ENCODE measurements around the gene PPM1A. TPM values are rescaled to one million over a fixed set of nuclear protein-coding genes. Genes with fewer than 3 reads are reported as not detected.
A peak's percentile ranks its signal among the peaks of the same experiment; 100 is the strongest.

PPM1A gene
- total and polyA plus RNA-seq, 2 of the 13 experiments (the other 11 are each of a cell fraction or from before 2014, with no cell fraction given), result 23.3 to 29.8 TPM

DNA sequence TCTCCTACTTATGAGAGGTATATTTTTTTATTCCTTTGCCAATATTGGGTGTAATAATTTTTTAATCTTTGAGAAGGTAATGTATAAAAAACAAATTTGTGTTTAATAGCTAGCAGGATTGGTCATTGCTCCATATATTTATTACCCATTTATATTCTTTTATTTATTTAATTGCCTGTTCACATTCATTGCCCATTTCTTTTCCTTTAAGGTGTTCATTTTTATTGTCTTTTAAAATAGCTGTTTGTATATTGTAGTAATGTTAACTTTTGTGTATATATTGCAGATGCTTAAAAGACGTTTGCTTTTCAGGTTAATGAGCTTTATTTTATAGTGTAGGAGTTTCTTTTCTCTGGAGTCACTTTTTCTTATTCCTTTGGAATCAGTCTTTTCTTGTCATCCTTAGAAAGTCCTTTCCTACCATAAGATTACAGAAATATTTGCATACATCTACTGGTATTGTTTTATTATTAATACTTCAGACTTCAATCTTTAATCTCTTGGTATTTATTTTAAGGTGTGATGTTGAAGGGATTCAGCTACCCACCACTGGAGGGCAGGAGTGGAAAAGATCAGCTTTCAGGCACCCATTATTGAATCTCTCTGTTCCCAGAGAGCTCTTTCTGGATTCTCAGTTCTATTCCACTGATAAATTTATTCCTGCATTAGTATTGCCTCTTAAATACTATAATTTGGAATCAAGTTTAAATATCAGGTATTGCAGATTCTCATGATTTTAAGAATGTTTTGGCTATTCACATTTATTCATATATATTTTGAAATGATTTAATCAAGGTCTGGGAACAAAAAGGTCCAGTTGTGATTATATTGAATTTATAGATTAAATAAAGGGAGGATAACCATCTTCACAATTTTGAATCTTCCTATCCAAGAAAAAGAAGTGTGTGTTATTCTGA lies 17.3 kb downstream of the PPM1A start (continued):
- TF ChIP-seq, protein P1, sequence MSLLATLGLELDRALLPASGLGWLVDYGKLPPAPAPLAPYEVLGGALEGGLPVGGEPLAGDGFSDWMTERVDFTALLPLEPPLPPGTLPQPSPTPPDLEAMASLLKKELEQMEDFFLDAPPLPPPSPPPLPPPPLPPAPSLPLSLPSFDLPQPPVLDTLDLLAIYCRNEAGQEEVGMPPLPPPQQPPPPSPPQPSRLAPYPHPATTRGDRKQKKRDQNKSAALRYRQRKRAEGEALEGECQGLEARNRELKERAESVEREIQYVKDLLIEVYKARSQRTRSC (CRISPR knock-in tag; IDR thresholded peaks at IDR 0.05; ENCODE audit: low read depth), result no peak
- TF ChIP-seq, protein P2, sequence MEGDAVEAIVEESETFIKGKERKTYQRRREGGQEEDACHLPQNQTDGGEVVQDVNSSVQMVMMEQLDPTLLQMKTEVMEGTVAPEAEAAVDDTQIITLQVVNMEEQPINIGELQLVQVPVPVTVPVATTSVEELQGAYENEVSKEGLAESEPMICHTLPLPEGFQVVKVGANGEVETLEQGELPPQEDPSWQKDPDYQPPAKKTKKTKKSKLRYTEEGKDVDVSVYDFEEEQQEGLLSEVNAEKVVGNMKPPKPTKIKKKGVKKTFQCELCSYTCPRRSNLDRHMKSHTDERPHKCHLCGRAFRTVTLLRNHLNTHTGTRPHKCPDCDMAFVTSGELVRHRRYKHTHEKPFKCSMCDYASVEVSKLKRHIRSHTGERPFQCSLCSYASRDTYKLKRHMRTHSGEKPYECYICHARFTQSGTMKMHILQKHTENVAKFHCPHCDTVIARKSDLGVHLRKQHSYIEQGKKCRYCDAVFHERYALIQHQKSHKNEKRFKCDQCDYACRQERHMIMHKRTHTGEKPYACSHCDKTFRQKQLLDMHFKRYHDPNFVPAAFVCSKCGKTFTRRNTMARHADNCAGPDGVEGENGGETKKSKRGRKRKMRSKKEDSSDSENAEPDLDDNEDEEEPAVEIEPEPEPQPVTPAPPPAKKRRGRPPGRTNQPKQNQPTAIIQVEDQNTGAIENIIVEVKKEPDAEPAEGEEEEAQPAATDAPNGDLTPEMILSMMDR (CRISPR knock-in tag; IDR thresholded peaks at IDR 0.05), result peak; percentile 57
- TF ChIP-seq RXRB (CRISPR knock-in tag; IDR thresholded peaks at IDR 0.05; ENCODE audit: borderline replicate concordance) (no peak), TEAD3 (CRISPR knock-in tag; optimal IDR thresholded peaks at IDR 0.05; ENCODE audit: borderline replicate concordance) (no peak), ZFYVE20 (CRISPR knock-in tag; IDR thresholded peaks at IDR 0.05; ENCODE audit: borderline replicate concordance, low read depth) (no peak), HMG20A (CRISPR knock-in tag; IDR thresholded peaks at IDR 0.05; ENCODE audit: borderline replicate concordance) (no peak), SIX1 (CRISPR knock-in tag; IDR thresholded peaks at IDR 0.05; ENCODE audit: borderline replicate concordance) (0 out of 2 replicates have a peak, but pooled peaks have one; percentile 25), ZNF83 (CRISPR knock-in tag; IDR thresholded peaks at IDR 0.05; ENCODE audit: borderline replicate concordance) (no peak)
- TF ChIP-seq, protein P3, sequence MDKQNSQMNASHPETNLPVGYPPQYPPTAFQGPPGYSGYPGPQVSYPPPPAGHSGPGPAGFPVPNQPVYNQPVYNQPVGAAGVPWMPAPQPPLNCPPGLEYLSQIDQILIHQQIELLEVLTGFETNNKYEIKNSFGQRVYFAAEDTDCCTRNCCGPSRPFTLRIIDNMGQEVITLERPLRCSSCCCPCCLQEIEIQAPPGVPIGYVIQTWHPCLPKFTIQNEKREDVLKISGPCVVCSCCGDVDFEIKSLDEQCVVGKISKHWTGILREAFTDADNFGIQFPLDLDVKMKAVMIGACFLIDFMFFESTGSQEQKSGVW (CRISPR knock-in tag; IDR thresholded peaks at IDR 0.05; ENCODE audit: borderline replicate concordance), result no peak
